Naive B cell (primary cell): ENCODE results near the gene IFT57. TPM values are rescaled to one million over a fixed set of nuclear protein-coding genes. Genes with fewer than 3 reads are reported as not detected.

Experiments
- ATAC-seq, 2 donors: fragments of 150-1000 bp; cut with Tn5 transposase; 2 replicates each; pipeline ENCODE4 v1.10.0; 2021; ENCODE audit warnings: low read depth in 2 of 2, mild to moderate bottlenecking in 2 of 2, moderate library complexity in 2 of 2
- DNase-seq: peaks from one replicate; pipeline ENCODE4 v3.0.0; 2022
- H3K27ac Mint-ChIP-seq, 6 donors: one replicate each; pipeline ENCODE4 v1.8.0; 2020 to 2022; ENCODE audit warnings: mild to moderate bottlenecking in 6 of 6, mixed read lengths in 6 of 6, moderate library complexity in 5 of 6, inconsistent platforms in 2 of 6
- H3K27me3 Mint-ChIP-seq, 3 donors: one replicate each; pipeline ENCODE4 v1.8.0; 2021 to 2022; ENCODE audit warnings: mixed read lengths in 3 of 3, mild to moderate bottlenecking in 1 of 3
- H3K36me3 Mint-ChIP-seq, 2 donors: one replicate each; pipeline ENCODE4 v1.8.0; 2020 to 2022; ENCODE audit warnings: mixed read lengths in 2 of 2, inconsistent platforms in 1 of 2, mild to moderate bottlenecking in 1 of 2
- H3K4me1 Mint-ChIP-seq, 3 donors: one replicate each; pipeline ENCODE4 v1.8.0; 2020 to 2022; ENCODE audit warnings: mixed read lengths in 3 of 3, inconsistent platforms in 1 of 3, mild to moderate bottlenecking in 1 of 3, moderate library complexity in 1 of 3
- H3K4me3 Mint-ChIP-seq, 8 donors: one replicate each; pipeline ENCODE4 v1.8.0; 2020 to 2022; ENCODE audit warnings: mild to moderate bottlenecking in 8 of 8, mixed read lengths in 8 of 8, moderate library complexity in 8 of 8, inconsistent platforms in 2 of 8
- H3K9me3 Mint-ChIP-seq, 7 donors: one replicate each; pipeline ENCODE4 v1.8.0; 2020 to 2022; ENCODE audit warnings: mixed read lengths in 7 of 7, mild to moderate bottlenecking in 5 of 7, inconsistent platforms in 2 of 7, moderate library complexity in 1 of 7
- polyA plus RNA-seq, 6 donors: library from polyadenylated mRNA; unstranded; fragments of 300-500 nt; fragmentation: Illumina TruSeq; gene quantifications; one replicate each; pipeline ENCODE4 v1.2.3, GENCODE V29; 2021; ENCODE audit warnings: low read depth in 6 of 6

IFT57 gene
- polyA plus RNA-seq, 6 donors from 2014 or later = 160 to 239 (median 203) TPM

DNA sequence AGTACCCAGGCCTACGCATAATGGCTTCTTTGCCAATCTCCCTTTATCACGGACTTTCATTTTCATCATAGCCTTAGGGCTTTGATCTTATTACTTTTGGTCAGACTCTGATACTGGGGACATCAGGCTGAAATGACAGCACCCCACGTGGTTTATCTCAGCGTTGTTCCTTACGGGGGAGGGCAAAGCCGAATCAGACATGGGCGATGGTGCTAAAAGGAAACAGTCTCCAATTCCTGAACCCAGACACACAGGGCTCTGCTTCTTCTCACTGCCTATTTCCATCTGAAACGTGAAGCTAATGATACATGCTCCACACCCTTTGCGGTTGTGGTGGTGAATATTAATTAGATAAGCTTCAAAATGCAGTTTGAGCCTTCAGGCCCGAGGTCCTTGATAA is 72.0 kb downstream of the IFT57 start:
- Mint-ChIP-seq H3K9me3 (peaks cover 9 to 20% (median 14%) of the 10 kb centered on the region in 7 donors), H3K27ac (no peak overlapping the region), H3K4me3 (no peak overlapping the region), H3K27me3 (no peaks in the 10 kb centered on the region), H3K4me1 (peaks cover 35 to 44% (median 43%) of the 10 kb centered on the region in 3 donors), H3K36me3 (peaks cover 16 to 17% of the 10 kb centered on the region in 2 donors)
- ATAC-seq = no peak
- no peak for DNase-seq

DNA sequence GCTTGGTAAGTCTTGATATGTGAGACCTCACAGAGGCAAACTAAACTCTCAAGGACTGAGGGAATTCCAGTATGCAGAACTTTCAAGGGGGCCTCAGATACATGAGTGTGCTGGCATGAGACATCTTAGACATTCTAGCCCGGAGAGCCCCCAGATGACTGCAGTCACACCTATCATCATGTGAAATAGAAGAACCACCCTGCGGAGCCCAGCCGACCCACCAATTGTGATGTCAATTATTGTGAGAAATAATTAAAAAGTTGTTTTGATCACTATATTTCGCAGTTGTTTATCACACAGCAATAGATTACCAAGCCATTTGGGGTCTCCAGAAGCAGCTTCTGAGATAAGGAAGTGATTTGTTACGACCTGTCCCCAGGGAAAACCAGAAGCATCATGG is 76.1 kb downstream of the IFT57 start:
- H3K4me3 Mint-ChIP-seq = peak overlapping the region in 1 of 8 donors; percentile 52
- peaks cover 0 to 4% (median 0%) of the 10 kb centered on the region in 7 donors for H3K9me3 Mint-ChIP-seq
- ATAC-seq (no peak), DNase-seq (no peak)
- peaks cover 0 to 5% of the 10 kb centered on the region in 2 donors for H3K36me3 Mint-ChIP-seq
- peaks cover 23 to 38% (median 38%) of the 10 kb centered on the region in 3 donors for H3K4me1 Mint-ChIP-seq
- H3K27ac Mint-ChIP-seq = peak overlapping the region in 1 of 6 donors; percentile 7
- H3K27me3 Mint-ChIP-seq = no peaks in the 10 kb centered on the region

DNA sequence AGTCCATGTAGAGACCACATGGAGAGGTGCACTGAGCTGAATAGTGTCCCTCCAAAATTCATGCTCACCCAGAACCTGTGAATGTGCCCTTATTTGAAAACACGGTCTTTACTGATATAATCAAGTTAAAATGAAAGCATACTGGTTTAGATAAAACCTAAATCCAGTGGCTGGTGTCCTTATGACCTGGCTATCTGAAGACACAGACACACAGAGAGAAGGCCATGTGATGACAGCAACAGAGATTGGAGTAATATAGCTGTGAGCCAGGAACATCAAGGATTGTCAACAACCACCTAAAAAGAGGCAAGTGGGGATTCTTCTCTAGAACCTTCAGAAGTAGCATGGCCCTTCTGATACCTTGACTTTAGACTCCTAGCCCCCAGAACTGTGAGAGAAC is 76.6 kb downstream of the IFT57 start:
- Mint-ChIP-seq H3K4me1 (peaks cover 26 to 44% (median 43%) of the 10 kb centered on the region in 3 donors), H3K27me3 (no peaks in the 10 kb centered on the region), H3K36me3 (peaks cover 0 to 5% of the 10 kb centered on the region in 2 donors), H3K27ac (peak overlapping the region in 3 of 6 donors; percentile 7 to 56 (median 18)), H3K4me3 (no peak overlapping the region), H3K9me3 (peaks cover 0 to 4% (median 2%) of the 10 kb centered on the region in 7 donors)
- DNase-seq = no peak
- no peak for ATAC-seq

DNA sequence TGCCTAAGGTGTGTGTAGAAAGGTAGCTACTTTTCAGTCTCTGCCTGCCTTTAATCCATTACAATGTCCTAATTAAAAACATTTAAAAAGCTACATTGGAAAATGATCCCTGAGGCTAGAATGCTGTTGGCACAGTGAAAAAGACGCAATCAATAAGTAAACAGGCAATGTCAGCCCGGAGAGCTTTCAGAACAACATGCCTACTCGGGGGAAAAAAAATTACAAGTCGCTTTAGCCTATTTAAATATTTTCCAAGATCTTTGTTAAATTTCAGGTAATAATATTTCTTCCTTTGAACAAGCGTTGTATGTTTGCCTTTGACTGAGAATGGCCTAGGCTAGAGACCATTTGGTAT is 84.8 kb downstream of the IFT57 start:
- Mint-ChIP-seq H3K4me1 (peaks cover 61 to 95% (median 94%) of the 10 kb centered on the region in 3 donors), H3K27ac (peak overlapping the region; percentile 37 to 100 (median 89)), H3K9me3 (peaks cover 0 to 5% (median 0%) of the 10 kb centered on the region in 7 donors), H3K4me3 (peak overlapping the region in 7 of 8 donors; percentile 8 to 89 (median 63)), H3K36me3 (peaks cover 22 to 24% of the 10 kb centered on the region in 2 donors), H3K27me3 (no peaks in the 10 kb centered on the region)
- ATAC-seq (no peak), DNase-seq (no peak)

DNA sequence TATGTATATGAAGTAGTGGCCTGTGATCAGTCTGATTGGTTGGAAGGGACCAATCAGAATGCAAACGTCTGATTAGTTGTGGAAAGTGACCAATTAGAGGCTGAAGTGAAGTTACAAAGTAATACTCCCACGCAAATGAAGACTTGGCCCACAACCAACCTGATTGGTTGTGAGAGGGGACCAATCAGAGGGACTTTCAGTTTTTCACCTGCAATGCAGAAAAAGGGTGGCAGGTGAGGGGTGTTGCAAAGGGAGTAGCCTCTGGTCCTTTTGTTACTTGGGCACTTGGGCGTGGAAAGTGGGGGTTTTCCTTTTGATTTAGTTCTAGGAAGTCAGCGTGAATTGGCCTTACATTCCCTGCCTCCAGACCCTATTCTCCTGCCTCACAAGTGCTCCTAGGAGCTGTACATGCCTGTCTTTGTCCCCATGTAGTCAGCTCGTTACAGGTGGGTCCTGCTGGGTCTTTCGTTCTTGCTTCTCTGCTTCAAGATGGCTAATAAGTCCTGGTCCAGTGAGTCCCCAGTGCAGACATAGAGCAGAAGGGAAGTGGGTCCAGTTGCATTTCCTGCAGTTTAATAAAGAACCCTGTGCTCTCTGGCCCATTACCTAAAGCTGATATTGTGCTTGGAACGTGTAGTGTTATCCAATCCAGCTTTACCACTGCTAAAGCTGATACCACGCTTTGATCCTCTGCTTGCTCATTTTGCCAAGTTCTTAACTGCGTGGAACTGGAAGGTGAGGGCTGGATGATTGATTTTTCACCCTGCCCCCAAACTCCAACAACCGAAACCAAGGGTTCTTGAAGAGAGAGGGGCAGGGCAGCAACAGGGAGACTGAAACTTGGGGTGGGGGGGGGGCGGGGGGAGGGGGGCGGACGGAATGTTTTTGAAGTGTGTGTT is 85.4 kb downstream of the IFT57 start:
- peak overlapping the region; percentile 57 to 90 (median 80) for H3K4me3 Mint-ChIP-seq
- H3K27ac Mint-ChIP-seq = peak overlapping the region; percentile 89 to 100 (median 96)
- H3K9me3 Mint-ChIP-seq = peaks cover 0 to 5% (median 0%) of the 10 kb centered on the region in 7 donors
- H3K4me1 Mint-ChIP-seq = peaks cover 63 to 95% (median 95%) of the 10 kb centered on the region in 3 donors
- peaks cover 22 to 26% of the 10 kb centered on the region in 2 donors for H3K36me3 Mint-ChIP-seq
- peak; percentile 72 for DNase-seq
- peak; percentile 70 to 76 for ATAC-seq
- no peaks in the 10 kb centered on the region for H3K27me3 Mint-ChIP-seq

DNA sequence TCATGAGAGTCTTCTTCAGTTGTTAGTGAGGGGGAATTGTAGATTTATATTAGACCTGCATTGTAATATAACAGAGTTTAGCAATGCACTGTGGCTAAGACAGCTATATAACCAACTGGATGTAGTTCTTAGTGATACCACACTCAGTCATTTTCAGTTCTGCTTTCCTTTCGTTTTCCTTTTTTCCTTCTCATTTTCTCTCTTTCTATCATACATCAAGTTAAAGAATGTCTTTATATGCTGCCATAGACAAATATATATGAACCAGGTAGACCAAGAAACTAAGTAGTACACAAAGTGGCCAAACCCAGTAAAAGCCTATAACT is 87.7 kb downstream of the IFT57 start:
- Mint-ChIP-seq H3K36me3 (peaks cover 22 to 30% of the 10 kb centered on the region in 2 donors), H3K4me3 (peak overlapping the region; percentile 26 to 88 (median 77)), H3K4me1 (peaks cover 74 to 99% (median 93%) of the 10 kb centered on the region in 3 donors), H3K9me3 (peaks cover 0 to 5% (median 0%) of the 10 kb centered on the region in 7 donors), H3K27ac (peak overlapping the region; percentile 86 to 100 (median 98)), H3K27me3 (no peaks in the 10 kb centered on the region)
- ATAC-seq (peak; percentile 43 to 44), DNase-seq (peak; percentile 48)

DNA sequence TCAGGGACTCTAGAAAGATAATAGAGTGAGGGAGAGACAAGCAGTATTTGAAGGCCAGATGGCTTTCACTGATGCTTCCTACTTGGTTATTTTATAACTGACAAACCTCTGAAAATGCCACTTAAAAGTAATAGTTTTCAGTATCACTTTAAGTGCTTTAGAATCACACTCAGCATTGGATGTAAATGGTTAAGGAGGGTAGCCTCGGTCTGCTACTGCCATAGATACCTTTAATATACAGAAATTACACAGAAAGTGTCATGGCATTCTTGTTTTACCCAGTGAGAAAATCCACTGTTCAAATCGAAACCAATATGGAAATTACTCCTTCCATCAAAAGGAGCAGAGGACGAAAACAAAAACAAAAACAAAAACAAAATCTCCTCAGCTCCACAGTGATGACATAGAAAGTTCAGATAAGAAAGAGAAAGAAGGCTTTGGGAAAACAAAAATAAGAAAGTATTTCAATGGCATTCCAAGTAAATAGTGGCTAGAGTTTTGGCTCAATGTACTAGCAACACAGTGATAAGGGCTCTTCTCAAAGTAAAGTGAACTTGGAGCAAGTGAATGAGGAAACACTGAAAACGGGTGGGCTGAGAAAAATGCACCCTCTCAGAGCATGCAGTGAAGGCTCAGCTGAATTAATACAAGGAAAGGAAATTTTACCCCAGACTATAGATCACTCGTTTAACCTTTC is 88.2 kb downstream of the IFT57 start:
- peaks cover 22 to 31% of the 10 kb centered on the region in 2 donors for H3K36me3 Mint-ChIP-seq
- peak overlapping the region; percentile 86 to 100 (median 98) for H3K27ac Mint-ChIP-seq
- peak overlapping the region; percentile 26 to 88 (median 77) for H3K4me3 Mint-ChIP-seq
- DNase-seq (peak; percentile 24), ATAC-seq (peak; percentile 19 to 21)
- peaks cover 78 to 99% (median 93%) of the 10 kb centered on the region in 3 donors for H3K4me1 Mint-ChIP-seq
- H3K9me3 Mint-ChIP-seq = peaks cover 0 to 5% (median 0%) of the 10 kb centered on the region in 7 donors
- H3K27me3 Mint-ChIP-seq = no peaks in the 10 kb centered on the region

DNA sequence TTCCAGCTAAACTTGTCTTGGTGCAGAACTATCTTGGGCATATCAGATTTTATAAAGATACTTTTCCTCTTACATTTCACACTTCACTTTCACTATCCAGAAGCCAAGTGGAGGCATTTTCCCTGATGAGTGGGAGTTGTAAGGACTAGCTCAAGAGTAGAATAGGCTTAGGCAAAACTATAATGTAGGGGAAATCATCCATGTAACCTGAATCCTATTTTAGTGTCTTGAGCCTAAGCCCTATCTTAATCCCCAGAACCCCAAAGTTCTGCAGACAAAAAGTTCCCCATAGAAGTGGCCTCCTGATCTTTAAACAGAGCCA is 89.2 kb downstream of the IFT57 start:
- Mint-ChIP-seq H3K4me3 (peak overlapping the region; percentile 61 to 88 (median 82)), H3K9me3 (peaks cover 0 to 5% (median 0%) of the 10 kb centered on the region in 7 donors), H3K36me3 (peaks cover 30 to 41% of the 10 kb centered on the region in 2 donors), H3K27me3 (no peaks in the 10 kb centered on the region), H3K4me1 (peaks cover 83 to 99% (median 99%) of the 10 kb centered on the region in 3 donors), H3K27ac (peak overlapping the region; percentile 97 to 100 (median 98))
- DNase-seq (no peak), ATAC-seq (no peak)

DNA sequence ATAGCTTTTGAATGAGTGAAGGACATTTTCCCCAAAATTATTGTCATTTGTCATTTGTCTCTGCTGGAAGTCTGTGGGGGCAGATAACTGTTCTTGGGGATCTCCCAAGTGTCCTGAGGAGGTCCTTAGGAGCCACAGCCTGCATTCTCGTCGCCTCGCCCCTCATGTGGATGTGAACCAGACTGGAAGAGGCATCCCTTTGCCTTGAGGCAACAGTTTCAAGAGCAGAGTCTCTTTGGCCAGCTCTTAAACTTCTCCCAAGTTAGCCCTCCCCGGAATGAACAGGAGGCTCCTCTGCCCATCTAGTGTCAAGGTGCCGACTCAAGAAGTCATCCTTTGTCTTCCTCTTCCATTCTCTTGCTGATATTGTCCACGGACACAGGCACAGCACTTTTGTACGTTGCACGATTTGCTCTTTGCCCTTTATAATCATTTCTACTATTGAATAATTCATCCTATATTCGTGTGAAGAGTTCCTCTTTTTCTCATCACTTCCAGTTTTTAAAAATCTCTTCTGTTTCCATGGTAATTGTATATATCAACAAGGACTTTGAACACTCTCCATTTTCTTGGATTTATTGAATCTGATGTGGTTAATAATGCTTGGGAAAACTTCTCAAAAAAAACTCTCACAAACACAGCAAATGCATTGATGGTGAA is 90.6 kb downstream of the IFT57 start:
- peak overlapping the region; percentile 97 to 100 (median 98) for H3K27ac Mint-ChIP-seq

DNA sequence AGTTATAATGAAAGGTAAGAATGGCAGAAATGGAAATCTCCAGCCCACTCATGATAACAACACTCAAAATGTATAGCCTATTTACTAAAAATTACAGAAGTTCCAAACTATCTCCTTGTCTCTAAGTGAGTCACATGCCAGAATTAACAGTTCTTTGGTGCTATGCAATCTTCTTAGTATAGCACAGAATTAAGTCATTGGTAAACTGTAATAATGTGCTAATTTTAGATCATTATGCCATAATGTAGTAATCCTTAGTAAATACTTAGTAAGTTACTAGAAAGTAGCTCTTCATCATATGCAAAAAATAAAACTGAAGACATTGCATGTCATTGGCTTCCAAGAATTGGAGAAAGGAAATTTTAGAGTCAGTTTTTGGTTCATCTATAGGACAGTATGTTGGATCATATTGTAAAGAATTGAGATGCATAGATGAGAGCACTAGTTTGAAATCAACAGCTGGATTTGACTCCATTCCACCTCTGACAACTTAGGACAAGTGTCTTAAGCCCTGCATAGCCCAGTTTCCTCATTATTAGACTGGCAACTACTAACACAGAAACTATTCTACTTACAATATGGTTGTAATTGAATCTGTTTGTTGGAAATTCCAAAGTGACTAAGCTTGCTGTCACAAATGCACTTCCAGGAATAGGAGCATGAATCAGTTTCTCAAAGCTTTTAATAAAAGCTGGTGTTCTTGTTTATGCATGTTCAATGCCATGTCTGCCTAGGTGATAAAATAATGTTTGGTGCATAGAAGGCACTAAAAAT is 91.3 kb downstream of the IFT57 start:
- Mint-ChIP-seq H3K36me3 (peaks cover 25 to 34% of the 10 kb centered on the region in 2 donors), H3K9me3 (peaks cover 0 to 7% (median 5%) of the 10 kb centered on the region in 7 donors), H3K27ac (peak overlapping the region; percentile 97 to 100 (median 98)), H3K4me3 (peak overlapping the region; percentile 61 to 89 (median 82)), H3K27me3 (no peaks in the 10 kb centered on the region), H3K4me1 (peaks cover 76 to 98% (median 93%) of the 10 kb centered on the region in 3 donors)
- peak; percentile 3 to 4 for ATAC-seq
- no peak for DNase-seq

More for the DNA sequence above, 90.6 kb downstream of the IFT57 start:
- Mint-ChIP-seq H3K9me3 (peaks cover 0 to 8% (median 5%) of the 10 kb centered on the region in 7 donors), H3K4me3 (peak overlapping the region; percentile 61 to 89 (median 82)), H3K4me1 (peaks cover 76 to 98% (median 93%) of the 10 kb centered on the region in 3 donors), H3K36me3 (peaks cover 33 to 41% of the 10 kb centered on the region in 2 donors), H3K27me3 (no peaks in the 10 kb centered on the region)
- peak; percentile 33 to 51 for ATAC-seq
- DNase-seq = peak; percentile 61

DNA sequence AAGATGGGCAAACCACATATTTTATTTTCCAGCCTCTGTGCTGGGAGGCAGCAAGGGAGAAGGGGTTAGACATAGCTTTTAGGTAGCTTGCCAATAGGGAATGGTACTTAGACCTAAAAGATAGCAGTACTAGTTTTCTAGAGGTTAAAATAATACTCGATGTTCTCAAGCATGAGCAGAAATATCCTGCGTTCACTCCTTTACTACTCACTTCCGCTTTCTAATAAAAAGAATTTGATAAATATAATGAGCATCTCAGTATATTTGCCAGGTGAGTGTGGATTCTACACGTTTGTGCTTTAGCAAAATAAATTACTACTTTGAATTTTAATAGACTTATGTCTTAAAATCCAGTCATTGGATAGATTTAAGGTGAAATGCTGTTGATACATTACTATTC is 92.0 kb downstream of the IFT57 start:
- Mint-ChIP-seq H3K27me3 (no peaks in the 10 kb centered on the region), H3K27ac (peak overlapping the region; percentile 96 to 100 (median 98)), H3K9me3 (peaks cover 0 to 9% (median 5%) of the 10 kb centered on the region in 7 donors), H3K4me1 (peaks cover 78 to 94% (median 93%) of the 10 kb centered on the region in 3 donors), H3K36me3 (peaks cover 19 to 28% of the 10 kb centered on the region in 2 donors), H3K4me3 (peak overlapping the region; percentile 61 to 88 (median 78))
- ATAC-seq (peak in 1 of 2 donors; percentile 5), DNase-seq (peak; percentile 49)

DNA sequence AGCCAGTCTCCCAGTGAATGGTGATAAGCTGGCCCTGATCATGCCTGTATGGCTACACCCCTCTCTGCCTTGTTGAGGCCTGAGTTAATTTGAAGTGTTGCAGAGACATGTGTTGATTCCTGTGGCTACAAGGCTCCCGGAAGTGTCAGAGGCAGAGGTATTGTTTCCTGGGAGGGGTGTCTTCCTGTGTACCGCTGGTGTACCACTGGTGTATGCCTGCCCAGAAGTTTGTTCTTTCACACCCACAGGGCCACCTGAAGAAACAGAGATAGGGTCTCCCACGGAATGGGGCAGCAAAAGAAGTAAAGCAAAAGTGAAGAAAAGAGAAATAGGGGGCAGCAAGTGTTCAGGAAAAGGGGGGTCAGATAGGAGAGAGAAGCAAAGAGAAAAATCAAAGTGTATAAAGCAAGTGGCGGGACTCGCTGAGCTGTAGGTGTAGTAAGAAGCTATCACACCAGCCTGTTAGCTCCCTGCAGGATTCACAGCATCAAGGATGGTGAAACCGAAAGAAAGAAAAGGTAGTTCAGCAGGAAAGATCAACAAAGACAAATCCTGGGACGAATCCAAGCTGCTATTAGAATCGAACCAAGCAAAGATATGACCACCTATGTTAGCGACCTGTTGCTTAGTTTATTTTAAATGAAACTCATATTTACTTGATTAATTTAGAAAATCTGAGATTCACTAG is 94.8 kb downstream of the IFT57 start:
- H3K4me3 Mint-ChIP-seq = peak overlapping the region; percentile 82 to 93 (median 88)
- H3K27me3 Mint-ChIP-seq = no peaks in the 10 kb centered on the region
- peaks cover 17 to 22% of the 10 kb centered on the region in 2 donors for H3K36me3 Mint-ChIP-seq
- peak overlapping the region; percentile 98 to 100 (median 100) for H3K27ac Mint-ChIP-seq
- peaks cover 80 to 93% (median 89%) of the 10 kb centered on the region in 3 donors for H3K4me1 Mint-ChIP-seq
- ATAC-seq (no peak), DNase-seq (peak; percentile 36)
- H3K9me3 Mint-ChIP-seq = peaks cover 0 to 9% (median 5%) of the 10 kb centered on the region in 7 donors
